ENCODE data around the gene COLGALT1.
A peak's percentile ranks its signal among the peaks of the same experiment; 100 is the strongest.
"Not testable (repeated sequence)": the region's sequence is repeated elsewhere in the genome, so short reads cannot be mapped to it uniquely, and the experiment has no call there.

Gene COLGALT1

DNA sequence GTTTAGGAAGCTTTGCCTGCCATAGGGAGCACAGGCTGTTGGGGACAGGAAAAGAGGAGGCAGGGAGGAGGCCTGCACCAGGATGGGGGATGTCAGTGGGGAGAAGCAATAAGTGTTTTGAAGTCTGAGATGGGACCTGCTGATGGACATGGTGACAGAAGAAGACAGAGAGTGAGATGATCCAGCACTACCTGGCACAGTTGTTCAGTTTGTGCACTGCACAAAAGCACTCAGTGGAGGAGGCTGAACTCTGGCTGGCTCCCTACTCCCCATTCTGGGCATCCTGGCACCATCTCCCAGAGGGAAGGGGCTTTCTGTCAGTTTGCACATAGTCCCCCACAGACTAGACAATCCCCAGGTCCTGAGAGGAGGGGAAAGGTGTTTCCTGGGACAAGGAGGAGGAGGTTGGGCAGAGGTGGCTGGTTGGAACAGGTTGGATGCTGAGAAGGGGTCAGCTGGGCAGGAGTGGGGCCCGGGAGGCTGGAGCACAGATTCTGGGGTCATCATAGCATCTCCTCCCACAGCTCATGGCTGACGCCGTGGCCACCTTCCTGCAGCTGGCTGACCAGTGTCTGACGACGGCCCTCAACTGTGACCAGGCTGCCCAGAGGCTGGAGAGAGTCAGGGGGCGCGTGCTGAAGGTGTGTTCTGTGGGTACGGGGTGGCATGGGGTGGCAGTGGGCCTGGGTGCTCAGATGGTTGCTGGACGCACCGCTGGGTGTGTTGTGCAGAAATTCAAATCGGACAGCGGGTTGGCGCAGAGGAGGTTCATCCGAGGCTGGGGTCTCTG lies 12.5 kb upstream of the COLGALT1 start:
- no peaks in the 10 kb centered on the region for H3K9me3 ChIP-seq (ENCODE audit: control insufficient read depth in 1 of 2, low read length in 2 of 2)
- H3K27ac ChIP-seq (ENCODE audit: low read depth, low read length) = no peak overlapping the region
- H3K27me3 ChIP-seq (ENCODE audit: control insufficient read depth in 1 of 2, insufficient read depth in 2 of 2, low read length in 2 of 2) = peaks cover 0 to 3% of the 10 kb centered on the region in 2 donors
- no peak overlapping the region for H3K9ac ChIP-seq (ENCODE audit: low read depth in 1 of 2, low read length in 2 of 2)
- H3K4me1 ChIP-seq (ENCODE audit: control insufficient read depth in 1 of 2, insufficient read depth in 2 of 2, low read length in 2 of 2) = peaks cover 5 to 7% of the 10 kb centered on the region in 2 donors
- no peaks in the 10 kb centered on the region for H3K36me3 ChIP-seq (ENCODE audit: control insufficient read depth in 1 of 2, insufficient read depth in 2 of 2, low read length in 2 of 2)
- H3K4me3 ChIP-seq (ENCODE audit: low read depth in 1 of 2, low read length in 2 of 2) = no peak overlapping the region

DNA sequence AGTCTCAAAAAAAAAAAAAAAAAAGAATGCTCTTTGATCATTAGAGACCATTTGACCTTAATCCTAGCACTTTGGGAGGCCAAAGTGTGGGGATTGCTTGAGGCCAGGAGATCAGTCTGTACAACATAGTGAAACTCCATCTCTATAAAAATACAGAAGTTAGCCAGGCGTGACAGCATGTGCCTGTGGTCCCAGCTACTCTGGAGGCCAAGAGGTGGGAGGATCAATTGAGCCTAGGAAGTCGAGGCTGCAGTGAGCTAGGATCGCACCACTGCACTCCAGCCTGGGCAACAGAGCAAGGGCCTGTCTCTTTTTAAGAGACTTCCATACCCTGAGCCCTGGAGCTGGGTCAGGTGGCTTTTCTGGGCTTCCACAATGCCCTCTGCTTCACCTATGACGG lies 11.5 kb upstream of the COLGALT1 start:
- H3K4me1 ChIP-seq (ENCODE audit: control insufficient read depth in 1 of 2, insufficient read depth in 2 of 2, low read length in 2 of 2) = peaks cover under 1 to 3% of the 10 kb centered on the region in 2 donors
- H3K36me3 ChIP-seq (ENCODE audit: control insufficient read depth in 1 of 2, insufficient read depth in 2 of 2, low read length in 2 of 2) = no peaks in the 10 kb centered on the region
- H3K4me3 ChIP-seq (ENCODE audit: low read depth in 1 of 2, low read length in 2 of 2) = no peak overlapping the region
- H3K27ac ChIP-seq (ENCODE audit: low read depth, low read length) = no peak overlapping the region
- H3K9ac ChIP-seq (ENCODE audit: low read depth in 1 of 2, low read length in 2 of 2) = no peak overlapping the region
- H3K9me3 ChIP-seq (ENCODE audit: control insufficient read depth in 1 of 2, low read length in 2 of 2) = no peaks in the 10 kb centered on the region
- H3K27me3 ChIP-seq (ENCODE audit: control insufficient read depth in 1 of 2, insufficient read depth in 2 of 2, low read length in 2 of 2) = peaks cover 0 to under 1% of the 10 kb centered on the region in 2 donors

DNA sequence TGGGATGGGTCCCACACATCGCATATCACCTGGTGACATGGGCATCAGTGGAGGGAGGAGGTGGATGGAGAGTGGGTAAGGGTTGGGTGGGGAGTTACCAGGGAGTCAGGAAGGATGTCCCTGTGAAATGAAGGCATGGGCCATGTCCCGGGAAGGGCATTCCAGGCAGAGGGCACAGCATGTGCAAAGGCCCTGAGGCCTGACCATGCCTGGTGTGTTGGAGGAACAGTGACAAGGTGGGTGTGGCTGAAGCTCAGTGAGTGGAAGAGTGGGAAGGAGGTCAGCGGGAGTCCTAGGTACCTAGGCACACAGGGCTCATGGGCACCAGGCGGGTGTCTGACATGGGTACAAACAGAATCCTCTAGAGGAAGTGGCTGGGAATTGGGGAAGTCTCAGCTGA lies 11.0 kb upstream of the COLGALT1 start:
- Histone ChIP-seq H3K9ac (ENCODE audit: low read depth in 1 of 2, low read length in 2 of 2) (no peak overlapping the region), H3K9me3 (ENCODE audit: control insufficient read depth in 1 of 2, low read length in 2 of 2) (no peaks in the 10 kb centered on the region), H3K36me3 (ENCODE audit: control insufficient read depth in 1 of 2, insufficient read depth in 2 of 2, low read length in 2 of 2) (no peaks in the 10 kb centered on the region), H3K4me1 (ENCODE audit: control insufficient read depth in 1 of 2, insufficient read depth in 2 of 2, low read length in 2 of 2) (no peaks in the 10 kb centered on the region), H3K27me3 (ENCODE audit: control insufficient read depth in 1 of 2, insufficient read depth in 2 of 2, low read length in 2 of 2) (no peaks in the 10 kb centered on the region), H3K4me3 (ENCODE audit: low read depth in 1 of 2, low read length in 2 of 2) (no peak overlapping the region), H3K27ac (ENCODE audit: low read depth, low read length) (no peak overlapping the region)

DNA sequence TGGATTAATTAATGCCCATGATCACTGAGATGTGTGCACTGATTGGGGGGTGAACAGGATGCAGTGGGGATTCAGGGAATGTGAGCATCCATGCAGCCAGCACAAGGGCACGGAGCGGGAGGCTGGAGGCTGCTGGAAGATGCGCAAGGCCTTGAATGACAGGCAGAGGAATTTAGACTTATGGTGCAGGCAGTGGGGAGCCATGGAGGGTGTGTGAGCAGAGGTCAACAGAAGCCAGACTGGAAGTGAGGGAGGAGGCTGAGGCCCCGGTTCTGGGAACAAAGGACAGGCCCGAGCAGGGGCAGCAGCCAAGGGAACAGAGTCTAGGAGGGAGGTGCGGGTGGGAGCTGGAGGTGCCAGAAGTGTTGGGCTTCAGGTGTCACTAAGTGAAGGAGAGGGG lies 7.3 kb upstream of the COLGALT1 start:
- no peak overlapping the region for H3K27ac ChIP-seq (ENCODE audit: low read depth, low read length)
- no peaks in the 10 kb centered on the region for H3K9me3 ChIP-seq (ENCODE audit: control insufficient read depth in 1 of 2, low read length in 2 of 2)
- H3K36me3 ChIP-seq (ENCODE audit: control insufficient read depth in 1 of 2, insufficient read depth in 2 of 2, low read length in 2 of 2) = no peaks in the 10 kb centered on the region
- H3K9ac ChIP-seq (ENCODE audit: low read depth in 1 of 2, low read length in 2 of 2) = no peak overlapping the region
- H3K4me1 ChIP-seq (ENCODE audit: control insufficient read depth in 1 of 2, insufficient read depth in 2 of 2, low read length in 2 of 2) = no peaks in the 10 kb centered on the region
- no peaks in the 10 kb centered on the region for H3K27me3 ChIP-seq (ENCODE audit: control insufficient read depth in 1 of 2, insufficient read depth in 2 of 2, low read length in 2 of 2)
- H3K4me3 ChIP-seq (ENCODE audit: low read depth in 1 of 2, low read length in 2 of 2) = no peak overlapping the region

DNA sequence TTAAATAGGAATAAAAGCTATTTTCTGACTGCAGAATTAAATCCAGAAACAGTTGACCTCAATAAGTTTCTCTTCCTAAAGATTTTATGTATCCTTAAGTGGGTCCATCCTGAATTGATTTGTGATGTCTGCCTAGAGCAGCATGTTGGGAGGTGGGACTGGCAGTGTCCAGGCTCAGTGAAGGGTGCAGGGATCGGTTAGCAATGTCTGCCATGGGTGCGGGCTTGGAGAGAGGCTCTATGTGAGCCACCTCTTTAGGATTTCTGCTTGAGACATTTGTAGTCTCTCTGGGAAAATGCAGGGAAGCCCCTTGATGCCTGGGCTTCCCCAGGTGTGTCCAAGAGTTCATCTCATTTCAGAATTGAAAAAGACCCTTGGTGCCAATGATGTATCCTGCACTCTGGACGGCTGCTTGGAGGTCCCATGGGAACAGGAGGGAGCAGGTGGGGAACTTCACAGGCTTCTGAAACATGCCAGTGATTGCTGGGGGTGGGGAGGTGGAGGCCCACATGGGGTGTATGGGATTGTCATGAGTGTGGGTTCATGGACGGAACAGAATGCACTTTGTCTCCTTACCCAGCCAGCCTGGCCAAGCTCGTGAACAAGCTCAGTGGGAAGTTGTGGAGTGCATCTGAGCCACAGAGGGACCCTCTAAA lies 6.2 kb upstream of the COLGALT1 start:
- Histone ChIP-seq H3K9me3 (ENCODE audit: control insufficient read depth in 1 of 2, low read length in 2 of 2) (no peaks in the 10 kb centered on the region), H3K27me3 (ENCODE audit: control insufficient read depth in 1 of 2, insufficient read depth in 2 of 2, low read length in 2 of 2) (no peaks in the 10 kb centered on the region), H3K27ac (ENCODE audit: low read depth, low read length) (no peak overlapping the region), H3K4me3 (ENCODE audit: low read depth in 1 of 2, low read length in 2 of 2) (no peak overlapping the region), H3K4me1 (ENCODE audit: control insufficient read depth in 1 of 2, insufficient read depth in 2 of 2, low read length in 2 of 2) (no peaks in the 10 kb centered on the region), H3K36me3 (ENCODE audit: control insufficient read depth in 1 of 2, insufficient read depth in 2 of 2, low read length in 2 of 2) (no peaks in the 10 kb centered on the region), H3K9ac (ENCODE audit: low read depth in 1 of 2, low read length in 2 of 2) (no peak overlapping the region)

GRCh38 chr19:17550076-17550667 lies 5.3 kb upstream of the COLGALT1 start:
- Histone ChIP-seq H3K27ac (ENCODE audit: low read depth, low read length) (no peak overlapping the region), H3K36me3 (ENCODE audit: control insufficient read depth in 1 of 2, insufficient read depth in 2 of 2, low read length in 2 of 2) (no peaks in the 10 kb centered on the region), H3K9ac (ENCODE audit: low read depth in 1 of 2, low read length in 2 of 2) (no peak overlapping the region), H3K27me3 (ENCODE audit: control insufficient read depth in 1 of 2, insufficient read depth in 2 of 2, low read length in 2 of 2) (no peaks in the 10 kb centered on the region), H3K9me3 (ENCODE audit: control insufficient read depth in 1 of 2, low read length in 2 of 2) (no peaks in the 10 kb centered on the region), H3K4me1 (ENCODE audit: control insufficient read depth in 1 of 2, insufficient read depth in 2 of 2, low read length in 2 of 2) (peaks cover 4% of the 10 kb centered on the region in 2 donors), H3K4me3 (ENCODE audit: low read depth in 1 of 2, low read length in 2 of 2) (no peak overlapping the region)

DNA sequence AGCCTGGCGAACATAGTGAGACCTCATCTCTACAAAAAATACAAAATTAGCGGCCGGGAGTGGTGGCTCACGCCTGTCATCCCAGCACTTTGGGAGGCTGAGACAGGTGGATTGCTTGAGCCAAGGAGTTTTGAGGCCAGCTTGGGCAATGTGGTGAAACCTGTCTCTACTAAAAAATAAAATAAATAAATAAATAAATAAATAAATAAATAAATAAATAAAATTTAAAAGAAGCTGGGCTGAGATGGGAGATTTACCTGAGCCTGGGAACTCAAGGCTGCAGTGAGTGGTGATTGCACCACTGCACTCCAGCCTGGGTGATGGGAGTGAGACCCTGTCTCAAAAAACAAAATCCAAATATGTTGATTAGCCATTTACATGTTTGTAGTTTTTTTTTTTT lies 2.7 kb upstream of the COLGALT1 start:
- H3K36me3 ChIP-seq (ENCODE audit: control insufficient read depth in 1 of 2, insufficient read depth in 2 of 2, low read length in 2 of 2); H3K9me3 ChIP-seq (ENCODE audit: control insufficient read depth in 1 of 2, low read length in 2 of 2); H3K4me3 ChIP-seq (ENCODE audit: low read depth in 1 of 2, low read length in 2 of 2); H3K4me1 ChIP-seq (ENCODE audit: control insufficient read depth in 1 of 2, insufficient read depth in 2 of 2, low read length in 2 of 2); H3K9ac ChIP-seq (ENCODE audit: low read depth in 1 of 2, low read length in 2 of 2); H3K27me3 ChIP-seq (ENCODE audit: control insufficient read depth in 1 of 2, insufficient read depth in 2 of 2, low read length in 2 of 2); H3K27ac ChIP-seq (ENCODE audit: low read depth, low read length): not testable (repeated sequence)

- Histone ChIP-seq H3K36me3 (ENCODE audit: control insufficient read depth in 1 of 2, insufficient read depth in 2 of 2, low read length in 2 of 2) (no peaks in the 10 kb centered on the region), H3K4me1 (ENCODE audit: control insufficient read depth in 1 of 2, insufficient read depth in 2 of 2, low read length in 2 of 2) (peaks cover 5 to 9% of the 10 kb centered on the region in 2 donors), H3K9me3 (ENCODE audit: control insufficient read depth in 1 of 2, low read length in 2 of 2) (no peaks in the 10 kb centered on the region), H3K9ac (ENCODE audit: low read depth in 1 of 2, low read length in 2 of 2) (no peak overlapping the region), H3K4me3 (ENCODE audit: low read depth in 1 of 2, low read length in 2 of 2) (no peak overlapping the region), H3K27me3 (ENCODE audit: control insufficient read depth in 1 of 2, insufficient read depth in 2 of 2, low read length in 2 of 2) (no peaks in the 10 kb centered on the region), H3K27ac (ENCODE audit: low read depth, low read length) (peak overlapping the region; percentile 11)
These were observed 2.2 kb upstream of the COLGALT1 start for GRCh38 chr19:17553256-17553655.

GRCh38 chr19:17554968-17555479 lies 425 bp upstream of the COLGALT1 start:
- H3K4me1 ChIP-seq (ENCODE audit: control insufficient read depth in 1 of 2, insufficient read depth in 2 of 2, low read length in 2 of 2) = peaks cover 9 to 10% of the 10 kb centered on the region in 2 donors
- peak overlapping the region; percentile 53 to 60 for H3K4me3 ChIP-seq (ENCODE audit: low read depth in 1 of 2, low read length in 2 of 2)
- H3K27me3 ChIP-seq (ENCODE audit: control insufficient read depth in 1 of 2, insufficient read depth in 2 of 2, low read length in 2 of 2) = no peaks in the 10 kb centered on the region
- no peak overlapping the region for H3K27ac ChIP-seq (ENCODE audit: low read depth, low read length)
- peak overlapping the region in 1 of 2 donors; percentile 16 for H3K9ac ChIP-seq (ENCODE audit: low read depth in 1 of 2, low read length in 2 of 2)
- H3K9me3 ChIP-seq (ENCODE audit: control insufficient read depth in 1 of 2, low read length in 2 of 2) = no peaks in the 10 kb centered on the region
- peaks cover 5 to 11% of the 10 kb centered on the region in 2 donors for H3K36me3 ChIP-seq (ENCODE audit: control insufficient read depth in 1 of 2, insufficient read depth in 2 of 2, low read length in 2 of 2)
